GM12891 (cell line): ENCODE results near the gene CERS3.

Experiments
- PAX5 ChIP-seq: IDR thresholded peaks from 2 replicates; pipeline ENCODE4 v1.6.1; 2011; ENCODE audit warnings: low read length, moderate library complexity, mild to moderate bottlenecking; ENCODE audit not compliant: insufficient read depth, severe bottlenecking
- POLR2A ChIP-seq: IDR thresholded peaks from 2 replicates; pipeline ENCODE4 v1.6.1; 2011; ENCODE audit warnings: low read depth, low read length, control low read depth
- POLR2AphosphoS5 ChIP-seq: IDR thresholded peaks from 2 replicates; pipeline ENCODE4 v1.6.1; 2011; ENCODE audit warnings: low read depth, low read length, control low read depth
- SPI1 ChIP-seq: IDR thresholded peaks from 2 replicates; pipeline ENCODE4 v1.6.1; 2011; ENCODE audit warnings: low read depth, low read length, control low read depth
- TAF1 ChIP-seq: IDR thresholded peaks from 2 replicates; pipeline ENCODE4 v1.6.1; 2011; ENCODE audit warnings: low read depth, low read length, control low read depth

- TF ChIP-seq POLR2A (no peak), SPI1 (no peak), POLR2AphosphoS5 (no peak), TAF1 (no peak), PAX5 (no peak)
Measured at GRCh38 chr15:100569391-100569790, 40.6 kb upstream of the CERS3 start.
